D341Med (cell line): ENCODE results near the gene SLC7A8.

Source experiments
- DNase-seq: peaks from one replicate; pipeline ENCODE4 v3.0.0; 2012; ENCODE audit warnings: low spot score

The SLC7A8 gene

DNA sequence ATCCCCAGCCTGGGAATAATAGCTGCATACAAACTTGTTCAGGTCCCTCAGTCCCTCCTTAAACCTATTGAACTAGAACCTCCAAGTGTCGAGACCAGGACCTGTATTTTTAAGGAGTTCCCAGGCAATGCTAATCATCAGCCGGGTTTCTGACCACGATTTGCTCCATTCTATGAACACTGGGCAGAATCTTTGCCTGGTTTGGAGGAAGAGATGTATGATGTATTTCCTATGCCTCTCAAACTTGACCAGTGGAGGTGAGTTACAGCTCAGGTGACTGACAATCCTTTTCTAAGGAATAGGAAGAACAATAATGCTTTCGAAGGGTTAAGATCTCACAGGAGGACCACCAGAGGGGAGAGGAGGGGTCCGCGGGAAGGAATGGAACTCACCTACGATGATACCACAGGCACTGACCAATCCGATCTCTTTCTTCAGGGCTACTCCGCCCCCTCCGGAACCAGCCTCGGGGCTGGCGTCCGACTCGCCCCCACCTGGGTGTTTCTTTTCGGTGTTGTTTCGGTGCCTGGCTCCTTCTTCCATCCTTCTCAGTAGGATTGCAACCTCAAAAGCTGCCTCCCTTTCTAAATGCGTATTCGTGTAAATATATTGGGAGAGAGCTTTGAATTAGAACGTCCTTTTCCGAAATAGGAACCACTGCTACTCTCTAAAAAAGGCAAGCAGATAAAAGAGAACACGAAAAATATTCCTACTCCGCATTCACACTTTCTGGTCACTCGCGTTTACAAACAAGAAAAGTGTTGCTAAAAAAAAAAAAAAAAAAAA, 895 bp downstream of the SLC7A8 start:
- DNase-seq, result no peak

DNA sequence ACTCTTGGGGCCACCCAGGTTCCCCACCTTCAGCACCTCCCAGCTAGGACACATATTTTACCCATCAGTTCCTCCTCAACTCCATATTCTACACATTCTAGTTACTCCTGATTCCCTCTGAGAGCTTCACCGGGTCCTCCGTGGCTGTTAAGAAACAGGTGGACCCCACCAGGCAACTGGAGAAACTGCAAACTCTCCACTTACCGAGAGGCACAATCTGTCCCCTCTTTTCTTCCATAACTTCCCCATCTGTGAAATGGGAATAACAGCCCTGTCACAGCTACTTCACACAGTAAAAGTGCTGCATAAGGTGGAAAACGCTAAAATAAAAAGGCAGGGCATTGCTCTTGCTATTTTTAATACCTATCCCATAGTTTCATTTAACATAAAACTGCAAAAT, 1.5 kb downstream of the SLC7A8 start:
- no peak for DNase-seq

DNA sequence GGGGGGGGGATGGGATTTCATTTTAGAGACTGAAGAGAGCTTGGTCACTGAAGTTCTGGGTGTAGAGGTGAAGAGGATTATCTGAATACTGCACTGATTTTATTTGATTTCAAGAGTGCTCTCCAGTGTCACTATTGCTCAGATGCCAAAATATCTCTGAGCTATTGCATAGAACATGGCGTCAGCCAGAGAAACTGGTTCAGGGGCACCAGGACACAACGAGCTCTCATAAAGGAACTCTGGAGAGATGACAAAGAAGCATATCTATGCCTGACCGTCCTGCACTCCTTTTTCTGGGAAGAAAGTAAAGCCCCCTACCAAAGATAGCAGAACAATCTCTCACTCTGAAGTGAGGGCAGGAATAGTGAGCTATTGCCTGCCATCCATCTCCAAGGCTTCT, 2.0 kb downstream of the SLC7A8 start:
- no peak for DNase-seq

DNA sequence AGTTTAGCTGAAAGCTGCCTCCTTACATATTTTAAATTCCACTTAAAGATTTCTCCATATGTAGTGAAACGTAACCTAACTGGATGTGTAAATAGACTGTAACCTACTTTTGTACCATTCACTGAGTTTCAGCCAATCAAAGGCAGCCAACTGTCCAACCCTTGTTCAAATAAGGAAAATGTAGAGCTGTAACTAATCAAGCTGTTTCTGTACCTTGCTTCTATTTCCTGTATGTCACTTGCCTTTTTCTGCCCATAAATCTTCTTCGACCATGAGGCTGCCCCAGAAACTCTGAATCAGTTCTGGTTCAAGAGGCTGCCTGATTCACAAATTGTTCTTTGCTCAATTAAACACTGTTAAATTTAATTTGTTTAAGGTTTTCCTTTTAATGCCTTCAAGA, 6.3 kb downstream of the SLC7A8 start:
- no peak for DNase-seq

DNA sequence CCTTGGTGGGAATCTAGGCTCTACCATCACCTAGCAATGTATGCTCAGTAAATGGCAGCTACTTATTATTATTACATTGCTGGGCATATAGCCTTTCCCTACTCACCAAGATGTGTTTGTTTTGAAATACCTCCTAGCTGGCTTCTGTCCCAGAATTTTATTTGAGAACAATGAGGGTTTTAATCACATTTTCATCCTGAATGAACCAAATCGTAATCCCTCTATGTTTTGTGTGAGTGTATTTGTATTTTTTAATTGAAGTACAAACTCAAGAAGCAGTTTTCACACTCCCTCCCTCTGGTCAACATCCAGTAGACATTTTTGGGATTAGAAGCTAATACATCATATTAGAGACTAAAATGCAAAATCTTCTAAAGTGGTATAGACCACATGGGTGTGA, 7.6 kb downstream of the SLC7A8 start:
- no peak for DNase-seq

DNA sequence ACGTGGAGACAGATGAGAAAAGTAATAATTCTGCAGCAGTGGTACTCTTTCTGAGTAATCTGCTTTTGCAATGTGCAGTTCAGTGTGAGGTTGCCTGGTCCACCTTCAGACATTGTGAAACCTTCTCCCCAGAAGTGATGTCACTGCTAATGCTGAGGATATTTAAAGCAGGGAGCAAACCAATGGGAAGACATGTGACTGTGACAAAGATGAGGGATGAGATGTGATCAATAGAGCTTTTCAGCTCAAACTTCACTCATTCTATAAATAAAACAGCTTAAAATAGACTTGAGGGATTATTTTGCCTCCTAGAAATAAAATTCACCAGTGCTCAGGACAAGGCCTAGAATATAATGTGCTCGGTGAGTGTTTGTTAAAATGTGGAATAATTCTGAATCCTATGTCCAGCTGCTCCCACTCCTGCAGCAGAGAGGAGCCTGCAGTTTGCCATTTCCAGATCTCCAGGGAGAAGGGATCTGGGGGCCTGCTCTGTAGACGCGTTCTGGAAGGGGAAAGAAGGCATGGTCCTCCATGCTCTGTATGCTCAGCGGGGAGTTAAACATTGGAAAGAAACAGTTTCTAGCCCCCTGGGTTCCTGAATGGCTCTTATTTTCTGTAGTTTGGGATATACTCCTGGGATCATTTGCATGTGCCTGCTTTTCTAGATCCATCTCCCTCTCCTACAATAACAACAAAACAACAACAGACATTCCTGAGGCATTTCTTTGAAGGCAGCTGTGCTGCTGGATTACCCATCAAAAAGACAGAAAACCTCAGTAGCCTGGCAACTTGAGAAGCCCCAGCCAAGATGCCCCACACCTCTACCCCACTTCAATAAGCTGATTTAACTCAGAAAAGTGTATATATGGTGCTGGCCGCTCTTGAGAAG, 8.9 kb downstream of the SLC7A8 start:
- no peak for DNase-seq

DNA sequence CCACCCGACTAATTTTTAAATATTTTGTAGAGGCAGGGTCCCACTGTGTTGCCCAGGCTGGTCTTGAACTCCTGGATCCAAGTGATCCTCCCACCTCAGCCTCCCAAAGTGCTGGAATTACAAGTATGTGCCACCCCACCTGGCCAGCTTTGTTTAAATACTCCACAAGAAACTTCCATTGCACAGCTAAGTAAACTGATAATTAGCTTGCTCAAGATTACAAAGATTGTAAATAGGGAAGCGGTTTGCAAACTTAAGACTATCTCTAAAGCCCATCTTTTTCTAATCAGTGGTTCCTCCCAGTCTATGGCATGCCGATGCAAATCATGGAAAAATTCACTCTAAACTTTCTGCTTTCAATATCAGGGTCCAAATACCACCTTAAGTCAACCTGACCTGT, 9.7 kb downstream of the SLC7A8 start:
- no peak for DNase-seq

DNA sequence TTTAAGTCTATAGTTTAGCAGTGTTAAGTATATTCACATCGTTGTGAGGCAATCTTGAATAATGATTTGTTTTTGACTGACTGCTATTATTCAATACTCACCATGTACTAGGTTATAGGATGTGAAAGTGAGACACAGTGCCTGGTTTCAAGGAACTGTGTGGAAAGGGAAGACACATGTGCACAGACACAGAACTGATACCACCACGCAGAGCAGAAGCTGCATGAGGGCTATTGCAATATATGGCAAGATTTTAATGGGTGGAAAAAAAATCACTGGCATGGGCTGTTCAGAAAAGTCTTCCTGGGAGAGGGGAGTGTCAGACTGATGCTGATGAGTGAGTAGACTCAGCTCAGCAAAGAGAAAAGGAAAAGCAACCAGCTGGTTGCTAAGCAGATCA, 10.4 kb downstream of the SLC7A8 start:
- DNase-seq, result no peak

DNA sequence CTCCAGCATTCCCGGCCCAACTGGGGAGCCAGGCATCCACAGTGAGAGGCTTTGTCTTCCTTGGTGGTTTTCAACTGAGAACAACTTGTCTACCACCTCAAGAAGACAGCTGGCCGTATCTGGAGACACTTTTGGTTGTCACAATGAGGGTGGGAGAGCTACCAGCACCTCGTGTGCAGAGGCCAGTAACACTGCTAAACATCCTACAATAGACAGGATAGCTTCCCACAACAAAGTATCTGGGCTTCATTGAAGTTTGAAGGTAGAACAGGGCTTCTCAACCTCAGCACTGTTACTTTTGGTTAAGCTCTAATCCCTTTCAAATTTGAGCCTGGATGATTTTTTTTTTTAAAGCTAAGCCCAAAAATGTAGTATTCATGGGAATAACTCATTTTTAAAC, 10.9 kb downstream of the SLC7A8 start:
- no peak for DNase-seq

DNA sequence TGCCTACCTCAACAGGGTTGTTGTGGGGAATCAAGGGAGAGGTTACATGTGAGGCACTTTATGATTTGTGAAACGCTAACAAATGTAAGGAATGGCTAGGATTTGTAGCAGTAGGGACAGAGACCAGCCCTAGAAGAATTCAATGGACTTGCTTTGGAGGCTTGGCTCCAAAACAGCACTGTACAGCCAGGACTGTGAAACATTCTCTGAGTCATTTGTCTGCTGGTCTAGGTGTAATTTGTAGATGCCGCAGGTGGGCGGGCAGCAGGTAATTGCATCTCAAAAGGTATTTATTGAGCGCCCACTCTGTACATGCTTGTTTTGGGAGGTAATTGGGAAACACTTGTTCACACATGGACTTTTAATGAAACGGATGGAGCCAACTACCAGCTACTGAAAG, 11.4 kb downstream of the SLC7A8 start:
- DNase-seq, result no peak

DNA sequence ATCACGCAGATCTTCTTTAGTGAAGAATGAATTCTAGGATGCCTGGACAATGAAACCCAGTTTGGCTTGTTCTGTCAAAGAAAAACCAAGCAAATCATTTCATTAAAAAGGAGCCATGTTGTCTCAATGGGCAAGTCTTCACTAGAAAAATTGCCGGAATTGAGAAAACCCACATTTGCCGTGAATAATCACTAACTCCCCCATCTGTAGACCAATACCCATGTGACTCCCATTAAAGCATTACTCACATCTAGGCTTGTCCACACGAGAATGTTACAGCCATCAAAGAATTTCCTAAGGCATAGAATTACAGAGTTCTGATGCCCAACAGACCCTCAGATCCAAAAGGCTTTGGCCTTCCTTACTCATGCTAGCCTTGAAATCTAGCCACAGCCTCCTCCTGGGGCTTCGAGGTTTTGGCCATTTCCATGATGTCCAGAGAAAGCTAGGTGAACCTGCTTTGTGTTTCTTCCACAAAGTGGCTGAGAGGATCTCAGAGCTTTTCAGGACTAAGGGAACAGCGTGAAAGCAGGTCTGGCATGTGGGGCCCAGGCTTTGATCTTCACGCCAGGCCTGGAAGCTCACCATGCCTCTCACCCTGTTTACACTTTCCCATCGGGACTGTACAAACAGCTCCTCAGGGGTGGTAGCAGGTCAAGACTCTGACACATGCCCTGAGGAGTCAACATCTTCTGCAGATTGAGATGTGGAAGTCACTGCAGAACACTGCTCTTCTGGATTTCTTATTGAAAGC, 12.1 kb downstream of the SLC7A8 start:
- no peak for DNase-seq

DNA sequence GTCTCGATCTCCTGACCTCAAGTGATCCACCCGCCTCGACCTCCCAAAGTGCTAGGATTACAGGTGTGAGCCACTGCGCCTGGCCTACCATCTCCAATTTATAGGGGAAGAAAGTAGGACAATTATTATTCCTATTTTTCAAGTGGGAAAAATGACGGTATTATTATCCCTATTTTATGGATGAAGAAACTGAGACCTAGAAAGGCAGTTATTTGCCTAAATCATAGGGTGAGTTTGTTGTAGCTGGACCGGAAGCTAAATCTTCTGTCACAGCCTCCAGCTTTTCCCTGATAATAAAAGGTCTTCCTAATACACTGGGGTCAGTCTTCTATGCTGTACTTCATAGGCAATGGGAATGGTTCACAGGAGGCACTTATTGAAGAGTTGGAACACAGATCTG, 13.8 kb downstream of the SLC7A8 start:
- no peak for DNase-seq

DNA sequence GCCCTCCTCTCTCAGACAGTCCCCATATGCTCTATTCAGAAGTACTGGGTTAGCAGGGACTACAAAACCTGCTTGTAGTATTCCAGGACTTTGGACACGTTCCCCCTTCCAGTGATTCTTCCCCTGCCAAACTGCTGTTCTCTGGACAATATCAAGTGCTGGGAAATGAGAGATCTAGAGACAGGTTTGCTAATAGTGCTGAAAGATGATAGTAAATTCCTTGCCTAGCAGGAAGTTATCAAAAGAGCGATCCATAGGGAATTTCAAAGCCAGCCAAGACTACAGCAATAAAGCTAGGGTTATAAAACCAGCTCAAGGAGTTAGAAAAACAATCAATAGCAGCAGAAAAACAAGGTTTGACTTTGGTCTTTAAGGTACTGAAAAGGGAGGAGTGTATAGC, 15.2 kb downstream of the SLC7A8 start:
- no peak for DNase-seq

DNA sequence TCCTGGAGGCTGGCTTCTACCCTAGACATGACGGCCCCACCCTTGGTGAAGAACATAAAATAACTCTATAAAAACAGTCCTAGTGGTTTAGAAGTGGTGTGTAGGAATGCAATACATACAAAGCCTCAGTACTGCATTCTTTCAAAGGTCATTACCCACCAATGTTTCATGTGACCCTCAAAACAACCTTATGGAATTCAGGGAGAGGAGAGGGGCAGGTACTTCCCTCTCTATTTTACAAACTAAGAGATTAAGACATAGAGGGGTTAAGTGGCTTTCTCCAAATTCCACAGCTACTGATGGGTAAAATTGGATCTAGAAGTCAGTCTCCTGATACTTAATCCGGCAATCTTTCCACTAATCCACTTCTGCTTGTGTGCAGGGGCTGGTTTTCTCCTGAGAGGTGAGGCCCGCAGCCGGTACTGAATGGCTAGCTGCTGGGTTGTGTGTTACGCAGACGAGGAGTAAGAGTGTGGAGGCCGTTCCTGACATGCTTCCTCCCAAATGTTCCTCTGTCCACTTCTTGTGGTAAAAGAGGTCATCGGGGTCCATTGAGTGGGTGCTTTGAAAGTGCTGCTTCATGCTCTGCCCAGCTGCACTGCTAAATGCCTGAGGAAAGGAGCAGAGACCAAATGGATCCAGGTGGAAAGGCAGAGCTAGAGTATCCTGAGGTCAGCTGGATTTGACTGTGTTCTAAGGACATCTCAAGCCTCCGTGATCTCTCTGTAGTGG, 16.2 kb downstream of the SLC7A8 start:
- no peak for DNase-seq

DNA sequence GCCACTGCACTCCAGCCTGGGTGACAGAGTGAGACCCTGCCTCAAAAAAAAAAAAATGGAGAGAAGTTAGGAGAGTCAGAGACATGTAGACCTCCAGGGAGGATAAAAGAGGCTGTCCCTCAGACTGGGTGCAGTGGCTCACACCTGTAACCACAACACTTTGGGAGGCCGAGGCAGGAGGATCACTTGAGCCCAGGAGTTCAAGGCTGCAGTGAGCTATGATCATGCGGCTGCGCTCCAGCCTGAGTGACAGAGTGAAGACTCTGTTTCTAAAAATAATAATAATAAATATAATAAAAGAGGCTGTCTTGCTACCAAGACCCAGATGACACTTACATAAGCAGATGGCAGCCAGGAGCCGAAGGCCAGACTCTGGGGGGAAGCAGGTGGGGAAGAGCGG, 18.5 kb downstream of the SLC7A8 start:
- DNase-seq, result no peak

DNA sequence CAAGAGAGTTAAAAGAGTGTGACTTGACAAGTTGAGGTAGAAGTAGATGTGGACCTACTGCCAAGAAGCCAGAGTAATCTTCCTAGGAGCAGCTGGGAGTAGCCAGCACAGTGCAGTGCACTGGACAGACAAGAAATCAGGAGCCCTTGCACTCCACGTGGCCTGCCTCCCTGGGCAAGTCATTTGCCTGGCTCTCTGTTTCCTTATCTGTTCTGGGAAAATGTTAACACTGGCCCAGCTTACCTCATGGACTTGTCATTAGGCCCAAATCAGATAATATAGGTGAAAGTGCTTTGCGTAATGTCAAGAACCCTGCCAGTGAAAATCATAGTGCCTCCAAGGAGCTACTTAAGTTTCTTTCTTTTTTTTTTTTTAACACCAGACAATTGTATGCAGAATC, 19.2 kb downstream of the SLC7A8 start:
- DNase-seq, result no peak

DNA sequence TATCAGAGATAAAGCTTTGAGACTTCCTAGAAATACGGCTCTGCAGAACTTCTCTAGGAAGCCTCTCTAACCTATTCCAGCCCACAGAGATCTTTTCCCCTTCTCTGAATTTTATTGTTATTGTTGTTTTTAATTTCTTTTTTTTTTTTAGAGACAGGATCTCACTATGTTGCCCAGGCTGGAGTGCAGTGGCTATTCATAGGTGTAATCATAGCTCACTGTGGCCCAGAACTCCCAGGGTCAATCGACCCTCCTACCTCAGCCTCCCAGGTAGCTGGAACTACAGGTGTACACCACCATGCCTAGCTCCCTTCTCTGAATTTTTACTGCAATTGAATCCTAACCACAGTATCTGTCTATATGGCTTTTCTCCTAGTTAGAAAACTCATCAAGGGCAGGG, 19.6 kb downstream of the SLC7A8 start:
- DNase-seq, result no peak

DNA sequence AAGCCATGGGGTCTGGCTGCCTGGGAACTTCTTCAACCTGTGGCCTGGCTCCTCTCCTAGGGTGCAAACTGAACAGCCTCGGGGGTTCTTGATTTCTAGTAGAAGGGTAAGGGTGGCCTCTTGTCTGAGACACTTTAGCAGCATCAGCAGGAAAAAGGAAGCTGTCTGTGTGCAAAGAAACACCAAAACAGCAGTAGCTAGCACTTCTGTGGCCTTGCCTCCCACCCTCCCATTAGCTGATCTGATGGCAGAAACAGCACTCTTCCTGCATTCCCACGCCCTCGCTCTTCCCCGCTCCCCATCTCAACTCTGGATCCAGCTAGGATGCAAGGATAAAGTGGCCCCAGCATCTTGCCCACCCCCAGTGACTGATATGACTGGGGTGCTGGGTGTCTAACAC, 20.7 kb downstream of the SLC7A8 start:
- DNase-seq, result no peak

DNA sequence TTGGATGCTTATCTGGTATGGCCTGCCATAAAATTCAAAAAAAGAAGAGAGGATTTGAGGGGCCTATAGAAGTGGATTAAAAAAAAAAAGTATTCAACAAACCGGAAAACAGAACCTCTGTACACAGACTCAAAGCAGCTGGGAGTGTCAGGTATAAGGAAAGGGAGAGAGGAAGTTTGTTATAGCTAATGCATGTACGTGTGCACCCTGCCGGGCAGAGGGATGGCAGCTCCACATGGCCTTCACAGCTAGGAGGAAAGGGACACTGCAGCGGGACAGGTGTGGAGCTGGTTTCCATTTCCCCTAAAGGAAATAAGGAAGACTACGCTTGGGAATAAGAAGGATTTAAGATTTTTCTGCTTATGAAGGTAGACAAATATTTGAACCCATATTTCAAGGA, 21.5 kb downstream of the SLC7A8 start:
- no peak for DNase-seq

DNA sequence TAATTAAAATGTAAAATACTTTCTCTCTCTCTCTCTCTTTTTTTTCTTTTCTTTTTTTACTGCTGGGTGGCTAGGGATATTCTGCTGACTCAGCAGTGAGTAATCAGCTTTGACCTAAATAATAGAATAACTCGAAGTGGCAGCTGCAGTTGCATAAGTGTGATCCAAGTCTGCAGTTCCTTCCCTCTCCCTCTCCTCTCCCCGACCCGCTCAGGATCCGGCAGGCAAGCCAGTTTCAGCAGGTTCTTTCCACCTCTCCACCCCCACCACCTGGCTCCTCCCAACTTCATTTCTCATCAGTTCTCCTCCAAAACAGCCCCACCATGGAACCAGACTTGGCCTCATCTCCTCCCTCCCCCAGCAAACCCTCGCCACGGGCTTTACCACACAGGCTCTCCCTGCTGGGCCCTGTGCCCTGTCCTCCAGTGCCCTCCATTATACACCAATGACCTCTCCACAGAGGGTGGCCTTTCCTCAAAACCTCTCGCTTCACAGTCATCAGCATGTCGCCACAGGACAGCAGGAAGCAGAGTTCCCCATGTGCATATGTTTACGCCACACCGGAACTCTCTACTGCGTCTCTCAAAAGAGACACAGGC, 22.4 kb downstream of the SLC7A8 start:
- DNase-seq, result no peak

DNA sequence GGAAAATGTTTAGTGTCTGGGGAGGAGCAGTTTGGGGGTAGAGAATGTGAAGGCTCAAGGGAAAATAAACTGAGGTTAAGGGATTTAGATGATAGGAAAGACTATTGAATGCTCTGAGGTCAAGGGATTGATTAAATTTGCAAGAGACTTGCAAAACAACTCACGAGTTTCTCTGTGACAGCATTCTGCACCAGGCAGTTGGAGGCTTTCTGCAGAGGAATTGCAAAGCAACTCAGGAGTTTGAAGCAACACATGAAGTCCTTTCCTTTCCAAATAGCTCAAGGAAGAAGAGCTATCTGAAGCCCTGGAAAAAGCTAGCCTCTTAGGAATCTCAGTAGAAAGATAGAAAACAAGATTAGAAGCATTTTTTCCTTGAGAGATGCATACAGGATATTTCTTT, 23.9 kb downstream of the SLC7A8 start:
- DNase-seq, result no peak

DNA sequence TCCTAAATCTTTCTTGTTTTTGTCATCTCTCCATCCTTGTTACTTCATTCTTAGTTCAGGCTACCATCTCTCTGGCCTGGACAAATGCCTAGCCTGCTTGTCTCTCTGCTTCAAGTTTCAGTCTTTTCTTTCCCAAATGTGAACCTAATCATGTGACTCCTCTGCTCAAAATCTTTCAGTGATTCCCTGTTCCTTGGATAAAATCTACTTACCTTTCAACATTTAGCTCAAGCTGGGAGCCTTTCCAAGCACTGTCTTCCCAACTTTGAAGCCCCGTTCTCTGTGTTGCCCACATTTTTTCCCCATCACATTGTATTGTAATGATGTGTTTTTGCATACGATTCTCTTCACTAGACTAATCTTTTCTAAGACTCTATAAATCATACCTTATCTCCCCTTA, 24.7 kb downstream of the SLC7A8 start:
- DNase-seq, result no peak
